Measurements from ENCODE around the gene TWF2.

Gene TWF2

GRCh38 chr3:52220380-52221026, 18.5 kb downstream of the TWF2 start:
- Histone ChIP-seq H3K27ac (ENCODE audit: low read length) (no peak overlapping the region), H3K36me3 (ENCODE audit: control insufficient read depth in 1 of 2, insufficient read depth in 2 of 2, low read length in 2 of 2) (peaks cover 2 to 3% of the 10 kb centered on the region in 2 donors), H3K4me1 (ENCODE audit: control insufficient read depth in 1 of 2, insufficient read depth in 2 of 2, low read length in 2 of 2) (peaks cover 9 to 26% of the 10 kb centered on the region in 2 donors), H3K27me3 (ENCODE audit: low read depth, low read length) (no peaks in the 10 kb centered on the region), H3K4me3 (ENCODE audit: low read depth in 1 of 2, low read length in 2 of 2) (no peak overlapping the region), H3K9me3 (ENCODE audit: control insufficient read depth in 1 of 2, low read length in 2 of 2) (no peaks in the 10 kb centered on the region)

- Histone ChIP-seq H3K9me3 (ENCODE audit: control insufficient read depth in 1 of 2, low read length in 2 of 2) (no peaks in the 10 kb centered on the region), H3K27ac (ENCODE audit: low read length) (no peak overlapping the region), H3K4me1 (ENCODE audit: control insufficient read depth in 1 of 2, insufficient read depth in 2 of 2, low read length in 2 of 2) (peaks cover 9 to 26% of the 10 kb centered on the region in 2 donors), H3K27me3 (ENCODE audit: low read depth, low read length) (no peaks in the 10 kb centered on the region), H3K36me3 (ENCODE audit: control insufficient read depth in 1 of 2, insufficient read depth in 2 of 2, low read length in 2 of 2) (peaks cover 17% of the 10 kb centered on the region in 2 donors), H3K4me3 (ENCODE audit: low read depth in 1 of 2, low read length in 2 of 2) (no peak overlapping the region)
These were observed 19.9 kb downstream of the TWF2 start for GRCh38 chr3:52218937-52219650.

GRCh38 chr3:52218454-52218853, 20.5 kb downstream of the TWF2 start:
- H3K4me1 ChIP-seq (ENCODE audit: control insufficient read depth in 1 of 2, insufficient read depth in 2 of 2, low read length in 2 of 2): peaks cover 9 to 26% of the 10 kb centered on the region in 2 donors
- H3K36me3 ChIP-seq (ENCODE audit: control insufficient read depth in 1 of 2, insufficient read depth in 2 of 2, low read length in 2 of 2): peaks cover 23% of the 10 kb centered on the region in 2 donors
- no peaks in the 10 kb centered on the region for H3K27me3 ChIP-seq (ENCODE audit: low read depth, low read length)
- no peaks in the 10 kb centered on the region for H3K9me3 ChIP-seq (ENCODE audit: control insufficient read depth in 1 of 2, low read length in 2 of 2)
- no peak overlapping the region for H3K4me3 ChIP-seq (ENCODE audit: low read depth in 1 of 2, low read length in 2 of 2)
- peak overlapping the region; percentile 87 for H3K27ac ChIP-seq (ENCODE audit: low read length)

GRCh38 chr3:52218026-52218425, 20.9 kb downstream of the TWF2 start:
- Histone ChIP-seq H3K36me3 (ENCODE audit: control insufficient read depth in 1 of 2, insufficient read depth in 2 of 2, low read length in 2 of 2) (peaks cover 24 to 26% of the 10 kb centered on the region in 2 donors), H3K4me3 (ENCODE audit: low read depth in 1 of 2, low read length in 2 of 2) (no peak overlapping the region), H3K4me1 (ENCODE audit: control insufficient read depth in 1 of 2, insufficient read depth in 2 of 2, low read length in 2 of 2) (peaks cover 9 to 26% of the 10 kb centered on the region in 2 donors), H3K27me3 (ENCODE audit: low read depth, low read length) (no peaks in the 10 kb centered on the region), H3K9me3 (ENCODE audit: control insufficient read depth in 1 of 2, low read length in 2 of 2) (no peaks in the 10 kb centered on the region), H3K27ac (ENCODE audit: low read length) (peak overlapping the region; percentile 87)

DNA sequence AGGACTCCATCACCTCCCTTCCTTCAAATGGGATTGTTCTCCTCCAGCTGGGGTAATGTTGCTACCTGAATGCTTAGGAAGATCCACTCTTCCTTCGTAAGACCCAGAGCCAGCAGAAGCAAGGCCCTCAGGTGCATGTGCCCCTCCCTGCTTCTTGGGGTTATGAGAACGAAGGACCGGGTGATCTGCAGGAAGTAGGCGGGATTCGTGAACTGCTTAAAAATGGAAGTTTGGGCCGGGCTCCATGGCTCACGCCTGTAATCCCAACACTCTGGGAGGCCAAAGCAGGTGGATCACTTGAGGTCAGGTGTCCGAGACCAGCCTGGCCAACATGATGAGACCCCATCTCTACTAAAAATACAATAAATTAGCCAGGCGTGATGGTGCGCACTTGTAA, 21.6 kb downstream of the TWF2 start:
- Histone ChIP-seq H3K36me3 (ENCODE audit: control insufficient read depth in 1 of 2, insufficient read depth in 2 of 2, low read length in 2 of 2) (peaks cover 24 to 32% of the 10 kb centered on the region in 2 donors), H3K27ac (ENCODE audit: low read length) (peak overlapping the region; percentile 87), H3K4me1 (ENCODE audit: control insufficient read depth in 1 of 2, insufficient read depth in 2 of 2, low read length in 2 of 2) (peaks cover 9 to 26% of the 10 kb centered on the region in 2 donors), H3K27me3 (ENCODE audit: low read depth, low read length) (no peaks in the 10 kb centered on the region), H3K4me3 (ENCODE audit: low read depth in 1 of 2, low read length in 2 of 2) (no peak overlapping the region), H3K9me3 (ENCODE audit: control insufficient read depth in 1 of 2, low read length in 2 of 2) (no peaks in the 10 kb centered on the region)

GRCh38 chr3:52216585-52217408, 22.2 kb downstream of the TWF2 start:
- Histone ChIP-seq H3K9me3 (ENCODE audit: control insufficient read depth in 1 of 2, low read length in 2 of 2) (no peaks in the 10 kb centered on the region), H3K4me3 (ENCODE audit: low read depth in 1 of 2, low read length in 2 of 2) (no peak overlapping the region), H3K36me3 (ENCODE audit: control insufficient read depth in 1 of 2, insufficient read depth in 2 of 2, low read length in 2 of 2) (peaks cover 29 to 38% of the 10 kb centered on the region in 2 donors), H3K27me3 (ENCODE audit: low read depth, low read length) (no peaks in the 10 kb centered on the region), H3K4me1 (ENCODE audit: control insufficient read depth in 1 of 2, insufficient read depth in 2 of 2, low read length in 2 of 2) (peaks cover 9 to 26% of the 10 kb centered on the region in 2 donors), H3K27ac (ENCODE audit: low read length) (peak overlapping the region; percentile 87)

DNA sequence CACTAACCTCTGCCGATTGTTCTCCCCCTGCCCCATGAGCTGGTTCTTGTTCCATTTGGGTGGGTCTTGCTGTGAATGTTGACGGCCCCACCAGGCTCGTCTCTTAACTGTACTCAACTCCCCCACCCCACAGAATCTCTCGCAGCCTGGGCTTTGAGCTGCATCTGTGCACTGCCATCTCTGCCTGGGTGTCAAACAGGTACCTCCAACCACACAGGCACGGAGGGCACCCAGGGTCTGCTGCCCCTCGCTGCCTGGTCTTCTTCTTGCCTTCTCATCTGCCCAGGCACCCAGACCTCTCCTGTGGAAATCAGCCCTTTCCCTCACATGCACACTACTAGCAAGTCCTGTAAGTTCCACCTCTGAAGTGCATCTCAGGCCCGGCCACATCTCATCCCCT, 23.6 kb downstream of the TWF2 start:
- Histone ChIP-seq H3K9me3 (ENCODE audit: control insufficient read depth in 1 of 2, low read length in 2 of 2) (no peaks in the 10 kb centered on the region), H3K27me3 (ENCODE audit: low read depth, low read length) (no peaks in the 10 kb centered on the region), H3K27ac (ENCODE audit: low read length) (no peak overlapping the region), H3K4me1 (ENCODE audit: control insufficient read depth in 1 of 2, insufficient read depth in 2 of 2, low read length in 2 of 2) (peaks cover 9 to 20% of the 10 kb centered on the region in 2 donors), H3K36me3 (ENCODE audit: control insufficient read depth in 1 of 2, insufficient read depth in 2 of 2, low read length in 2 of 2) (peaks cover 40 to 53% of the 10 kb centered on the region in 2 donors), H3K4me3 (ENCODE audit: low read depth in 1 of 2, low read length in 2 of 2) (no peak overlapping the region)

- Histone ChIP-seq H3K9me3 (ENCODE audit: control insufficient read depth in 1 of 2, low read length in 2 of 2) (no peaks in the 10 kb centered on the region), H3K27ac (ENCODE audit: low read length) (no peak overlapping the region), H3K4me3 (ENCODE audit: low read depth in 1 of 2, low read length in 2 of 2) (no peak overlapping the region), H3K36me3 (ENCODE audit: control insufficient read depth in 1 of 2, insufficient read depth in 2 of 2, low read length in 2 of 2) (peaks cover 53 to 67% of the 10 kb centered on the region in 2 donors), H3K27me3 (ENCODE audit: low read depth, low read length) (no peaks in the 10 kb centered on the region), H3K4me1 (ENCODE audit: control insufficient read depth in 1 of 2, insufficient read depth in 2 of 2, low read length in 2 of 2) (peaks cover 9 to 20% of the 10 kb centered on the region in 2 donors)
These were observed 25.1 kb downstream of the TWF2 start for GRCh38 chr3:52213901-52214300.

- Histone ChIP-seq H3K36me3 (ENCODE audit: control insufficient read depth in 1 of 2, insufficient read depth in 2 of 2, low read length in 2 of 2) (peaks cover 62 to 76% of the 10 kb centered on the region in 2 donors), H3K27ac (ENCODE audit: low read length) (no peak overlapping the region), H3K27me3 (ENCODE audit: low read depth, low read length) (no peaks in the 10 kb centered on the region), H3K4me3 (ENCODE audit: low read depth in 1 of 2, low read length in 2 of 2) (no peak overlapping the region), H3K4me1 (ENCODE audit: control insufficient read depth in 1 of 2, insufficient read depth in 2 of 2, low read length in 2 of 2) (peaks cover 9 to 17% of the 10 kb centered on the region in 2 donors), H3K9me3 (ENCODE audit: control insufficient read depth in 1 of 2, low read length in 2 of 2) (no peaks in the 10 kb centered on the region)
These were observed 26.0 kb downstream of the TWF2 start for GRCh38 chr3:52213005-52213404.

GRCh38 chr3:52211268-52211891, 27.6 kb downstream of the TWF2 start:
- no peaks in the 10 kb centered on the region for H3K27me3 ChIP-seq (ENCODE audit: low read depth, low read length)
- no peak overlapping the region for H3K27ac ChIP-seq (ENCODE audit: low read length)
- H3K4me3 ChIP-seq (ENCODE audit: low read depth in 1 of 2, low read length in 2 of 2): no peak overlapping the region
- H3K36me3 ChIP-seq (ENCODE audit: control insufficient read depth in 1 of 2, insufficient read depth in 2 of 2, low read length in 2 of 2): peaks cover 71 to 88% of the 10 kb centered on the region in 2 donors
- H3K9me3 ChIP-seq (ENCODE audit: control insufficient read depth in 1 of 2, low read length in 2 of 2): no peaks in the 10 kb centered on the region
- H3K4me1 ChIP-seq (ENCODE audit: control insufficient read depth in 1 of 2, insufficient read depth in 2 of 2, low read length in 2 of 2): peaks cover under 1 to 2% of the 10 kb centered on the region in 2 donors
